Left ventricle myocardium superior (tissue), 1 donor: ENCODE measurements around the gene AFF4. TPM values are rescaled to one million over a fixed set of nuclear protein-coding genes. Genes with fewer than 3 reads are reported as not detected.

Experiments
- ATAC-seq: fragments of 200-7000 bp; cut with Tn5 transposase; one replicate; pipeline ENCODE4 v1.9.1; 2020; ENCODE audit warnings: mild to moderate bottlenecking, moderate library complexity
- DNase-seq: peaks from one replicate; pipeline ENCODE4 v3.0.0-alpha.2; 2020
- intact Hi-C: fragments of 100-400 bp; cut with micrococcal nuclease; formaldehyde crosslinking; loops from one replicate; pipeline ENCODE4 v1.11.0; 2022
- total RNA-seq: library from RNA; stranded (reverse); fragmentation: NEBNext Ultra II Directional; extraction: Animal tissue kit (Norgen Biotek cat#: 25700); gene quantifications from one replicate; pipeline ENCODE4 v1.2.1, GENCODE V29; 2021
- donor health status: DM: no; HTN: yes; CAD: no; lungs with severe emphysema.

Gene AFF4
- total RNA-seq, 1 donor from 2014 or later = 33.0 TPM

- no peak for ATAC-seq
- intact Hi-C loops = no loop called here
- DNase-seq = no peak
These were observed 62.4 kb downstream of the AFF4 start for GRCh38 chr5:132901036-132901435.

- DNase-seq (no peak), ATAC-seq (no peak)
- intact Hi-C loops = no loop called here
These were observed 65.3 kb downstream of the AFF4 start for GRCh38 chr5:132898094-132898493.

- ATAC-seq (peak; percentile 33), DNase-seq (no peak)
- intact Hi-C loops = no loop called here
These were observed 66.7 kb downstream of the AFF4 start for GRCh38 chr5:132896685-132897084.

- ATAC-seq = peak; percentile 69
- DNase-seq = no peak
- intact Hi-C loops = no loop called here
These were observed 67.6 kb downstream of the AFF4 start for GRCh38 chr5:132895719-132896305.

GRCh38 chr5:132890817-132891216 is 72.6 kb downstream of the AFF4 start:
- no peak for DNase-seq
- intact Hi-C loops = no loop called here
- no peak for ATAC-seq

GRCh38 chr5:132889501-132889900 is 73.9 kb downstream of the AFF4 start:
- intact Hi-C loops = no loop called here
- ATAC-seq (no peak), DNase-seq (no peak)

- DNase-seq (no peak), ATAC-seq (peak; percentile 19)
- intact Hi-C loops = no loop called here
These were observed 76.2 kb downstream of the AFF4 start for GRCh38 chr5:132887283-132887682.

- intact Hi-C loops = no loop called here
- ATAC-seq (no peak), DNase-seq (no peak)
These were observed 77.2 kb downstream of the AFF4 start for GRCh38 chr5:132886064-132886823.

GRCh38 chr5:132884548-132884947 is 78.9 kb downstream of the AFF4 start:
- no peak for DNase-seq
- intact Hi-C loops = no loop called here
- ATAC-seq = no peak

- intact Hi-C loops = no loop called here
- ATAC-seq (peak; percentile 85), DNase-seq (no peak)
These were observed 80.1 kb downstream of the AFF4 start for GRCh38 chr5:132883261-132883834.

- DNase-seq (peak; percentile 53), ATAC-seq (peak; percentile 91)
- intact Hi-C loops = loop anchor here (10.0 kb wide), 1 partner anchor 77 kb away; no protein-coding TSS in a partner anchor
These were observed 85.5 kb downstream of the AFF4 start for GRCh38 chr5:132877938-132878337.

GRCh38 chr5:132877466-132877865 is 86.0 kb downstream of the AFF4 start:
- intact Hi-C loops = loop anchor here (10.0 kb wide), 1 partner anchor 77 kb away; no protein-coding TSS in a partner anchor
- DNase-seq (no peak), ATAC-seq (peak; percentile 66)

- ATAC-seq = no peak
- intact Hi-C loops = loop anchor here (10.0 kb wide), 1 partner anchor 79 kb away; no protein-coding TSS in a partner anchor
- DNase-seq = no peak
These were observed 87.2 kb downstream of the AFF4 start for GRCh38 chr5:132876020-132876759.

GRCh38 chr5:132873930-132874271 is 89.5 kb downstream of the AFF4 start:
- intact Hi-C loops = loop anchor here (10.0 kb wide), 1 partner anchor 81 kb away; no protein-coding TSS in a partner anchor
- DNase-seq (no peak), ATAC-seq (no peak)

GRCh38 chr5:132873119-132873929 is 90.1 kb downstream of the AFF4 start, which contains the start of gene LEAP2:
Gene LEAP2 (plus strand): TSS chr5:132873668. CDS start chr5:132873695, 27 bp downstream.
- ATAC-seq (peak; percentile 43), DNase-seq (no peak)
- intact Hi-C loops = loop anchor here (10.0 kb wide), 1 partner anchor 81 kb away; no protein-coding TSS in a partner anchor

- DNase-seq (no peak), ATAC-seq (no peak)
- intact Hi-C loops = loop anchor here (10.0 kb wide), 1 partner anchor 82 kb away; no protein-coding TSS in a partner anchor
These were observed 90.7 kb downstream of the AFF4 start for GRCh38 chr5:132872788-132873118.

- DNase-seq (no peak), ATAC-seq (peak; percentile 27)
- intact Hi-C loops = loop anchor here (10.0 kb wide), 1 partner anchor 83 kb away; no protein-coding TSS in a partner anchor
These were observed 91.8 kb downstream of the AFF4 start for GRCh38 chr5:132871459-132872284.

GRCh38 chr5:132870801-132871200 is 92.6 kb downstream of the AFF4 start:
- intact Hi-C loops = loop anchor here (10.0 kb wide), 1 partner anchor 84 kb away; no protein-coding TSS in a partner anchor
- DNase-seq = no peak
- no peak for ATAC-seq
